Ishikawa (cell line): Measurements from ENCODE around the gene TTC16.

Experiments
- CEBPB ChIP-seq: IDR thresholded peaks from 2 replicates; pipeline ENCODE4 v1.6.1; 2012
- CREB1 ChIP-seq: IDR thresholded peaks from 2 replicates; pipeline ENCODE4 v1.6.1; 2012; ENCODE audit warnings: low read depth
- EGR1 ChIP-seq: IDR thresholded peaks from 2 replicates; pipeline ENCODE4 v1.6.1; 2012
- EP300 ChIP-seq: IDR thresholded peaks from 2 replicates; pipeline ENCODE4 v1.6.1; 2012; ENCODE audit warnings: borderline replicate concordance
- NFIC ChIP-seq: IDR thresholded peaks from 2 replicates; pipeline ENCODE4 v1.6.1; 2012
- RAD21 ChIP-seq: IDR thresholded peaks from 2 replicates; pipeline ENCODE4 v1.6.1; 2012; ENCODE audit warnings: low read depth
- TAF1 ChIP-seq: IDR thresholded peaks from 2 replicates; pipeline ENCODE4 v1.6.1; 2012; ENCODE audit warnings: low read depth, mild to moderate bottlenecking
- TF ChIP-seq, protein P1 (sequence below): IDR thresholded peaks from 2 replicates; pipeline ENCODE4 v1.6.1; 2012
- TF ChIP-seq, protein P2 (sequence below): IDR thresholded peaks from 2 replicates; pipeline ENCODE4 v1.6.1; 2012; ENCODE audit warnings: low read depth, mild to moderate bottlenecking

DNA sequence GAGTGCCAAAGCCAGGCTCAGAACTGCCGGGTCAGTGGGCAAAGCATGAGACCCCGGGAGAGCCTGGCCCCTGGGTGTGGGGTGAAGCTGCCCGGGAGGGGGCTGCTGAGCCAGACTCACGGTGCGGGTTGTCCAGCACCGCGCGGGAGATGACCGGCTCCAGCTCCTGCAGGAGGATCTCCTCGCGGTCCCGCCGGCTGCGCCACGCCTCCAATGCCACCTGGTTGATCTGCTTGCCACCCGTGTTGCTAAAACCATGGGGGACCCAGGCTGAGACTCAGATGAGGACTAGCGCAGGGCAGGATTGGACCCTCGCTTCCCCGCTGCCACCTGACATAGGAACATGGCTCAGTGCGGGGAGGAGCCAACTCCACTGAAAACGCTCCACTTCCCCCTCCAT lies 16.6 kb downstream of the TTC16 start:
- TF ChIP-seq RAD21 (no peak), CREB1 (no peak), CEBPB (no peak), EP300 (no peak), EGR1 (no peak), TAF1 (no peak), NFIC (no peak)
- TF ChIP-seq, protein P1, sequence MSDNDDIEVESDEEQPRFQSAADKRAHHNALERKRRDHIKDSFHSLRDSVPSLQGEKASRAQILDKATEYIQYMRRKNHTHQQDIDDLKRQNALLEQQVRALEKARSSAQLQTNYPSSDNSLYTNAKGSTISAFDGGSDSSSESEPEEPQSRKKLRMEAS: no peak
- TF ChIP-seq, protein P2, sequence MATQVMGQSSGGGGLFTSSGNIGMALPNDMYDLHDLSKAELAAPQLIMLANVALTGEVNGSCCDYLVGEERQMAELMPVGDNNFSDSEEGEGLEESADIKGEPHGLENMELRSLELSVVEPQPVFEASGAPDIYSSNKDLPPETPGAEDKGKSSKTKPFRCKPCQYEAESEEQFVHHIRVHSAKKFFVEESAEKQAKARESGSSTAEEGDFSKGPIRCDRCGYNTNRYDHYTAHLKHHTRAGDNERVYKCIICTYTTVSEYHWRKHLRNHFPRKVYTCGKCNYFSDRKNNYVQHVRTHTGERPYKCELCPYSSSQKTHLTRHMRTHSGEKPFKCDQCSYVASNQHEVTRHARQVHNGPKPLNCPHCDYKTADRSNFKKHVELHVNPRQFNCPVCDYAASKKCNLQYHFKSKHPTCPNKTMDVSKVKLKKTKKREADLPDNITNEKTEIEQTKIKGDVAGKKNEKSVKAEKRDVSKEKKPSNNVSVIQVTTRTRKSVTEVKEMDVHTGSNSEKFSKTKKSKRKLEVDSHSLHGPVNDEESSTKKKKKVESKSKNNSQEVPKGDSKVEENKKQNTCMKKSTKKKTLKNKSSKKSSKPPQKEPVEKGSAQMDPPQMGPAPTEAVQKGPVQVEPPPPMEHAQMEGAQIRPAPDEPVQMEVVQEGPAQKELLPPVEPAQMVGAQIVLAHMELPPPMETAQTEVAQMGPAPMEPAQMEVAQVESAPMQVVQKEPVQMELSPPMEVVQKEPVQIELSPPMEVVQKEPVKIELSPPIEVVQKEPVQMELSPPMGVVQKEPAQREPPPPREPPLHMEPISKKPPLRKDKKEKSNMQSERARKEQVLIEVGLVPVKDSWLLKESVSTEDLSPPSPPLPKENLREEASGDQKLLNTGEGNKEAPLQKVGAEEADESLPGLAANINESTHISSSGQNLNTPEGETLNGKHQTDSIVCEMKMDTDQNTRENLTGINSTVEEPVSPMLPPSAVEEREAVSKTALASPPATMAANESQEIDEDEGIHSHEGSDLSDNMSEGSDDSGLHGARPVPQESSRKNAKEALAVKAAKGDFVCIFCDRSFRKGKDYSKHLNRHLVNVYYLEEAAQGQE: no peak
